Nucleus accumbens (tissue), 56 donors: ENCODE results near the gene STX8.

Experiments used
- DNase-seq, 56 donors: peaks; one replicate each; lab custom pipeline; 2025; lab: John Stamatoyannopoulos, UW

The STX8 gene

DNA sequence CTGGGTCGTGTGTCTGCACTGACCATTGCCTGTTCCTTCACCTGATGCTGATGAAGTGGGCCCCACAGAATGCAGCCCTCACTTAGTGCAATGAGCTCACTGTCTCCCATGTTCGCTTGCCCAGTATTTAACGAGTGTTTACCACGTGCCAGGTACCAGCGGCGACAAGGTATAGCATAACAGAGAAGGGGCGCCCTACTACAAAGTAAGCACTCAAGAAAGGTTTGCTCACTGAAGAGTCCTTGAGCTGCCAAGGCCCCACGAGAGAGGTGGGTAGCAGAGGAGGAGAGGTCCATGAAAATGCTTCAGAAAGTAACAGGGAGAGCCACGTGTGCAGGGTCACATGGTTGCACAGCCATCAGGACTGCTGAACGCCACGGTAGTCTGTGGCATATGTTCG lies 324.3 kb downstream of the STX8 start:
- no peak for DNase-seq

DNA sequence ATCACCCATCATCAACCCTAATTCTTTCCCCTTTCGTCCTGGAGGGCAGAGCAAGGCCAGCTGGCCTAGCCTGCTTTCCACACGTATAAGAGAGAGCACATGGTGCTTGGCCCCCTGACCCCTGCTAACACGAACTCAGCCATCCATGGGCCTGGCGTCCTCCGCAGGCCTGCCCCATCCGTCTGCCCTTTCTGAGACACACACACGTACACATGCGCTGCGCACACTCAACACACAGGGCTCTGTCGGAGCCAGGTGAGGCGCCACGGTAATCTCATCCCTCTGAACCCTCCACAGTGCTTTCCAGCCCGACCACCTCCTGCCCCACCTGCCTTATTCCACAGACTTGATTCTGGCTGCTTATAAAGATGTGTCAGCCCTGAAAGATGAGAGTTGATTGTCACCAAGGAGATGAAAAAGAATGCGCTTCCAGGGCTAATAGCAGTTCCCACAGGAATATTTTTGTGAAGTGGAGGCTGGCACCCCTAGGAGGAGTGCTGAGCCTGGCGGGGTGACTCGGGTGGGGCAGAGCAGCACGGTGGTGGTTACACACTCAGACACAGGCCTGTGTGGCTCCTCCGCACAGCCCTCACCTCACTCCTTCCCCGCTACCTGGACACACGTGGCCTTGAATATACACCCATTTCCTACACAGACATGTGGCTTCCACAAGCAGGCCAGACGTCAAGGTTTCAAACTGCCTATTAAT lies 326.2 kb downstream of the STX8 start:
- DNase-seq = no peak

DNA sequence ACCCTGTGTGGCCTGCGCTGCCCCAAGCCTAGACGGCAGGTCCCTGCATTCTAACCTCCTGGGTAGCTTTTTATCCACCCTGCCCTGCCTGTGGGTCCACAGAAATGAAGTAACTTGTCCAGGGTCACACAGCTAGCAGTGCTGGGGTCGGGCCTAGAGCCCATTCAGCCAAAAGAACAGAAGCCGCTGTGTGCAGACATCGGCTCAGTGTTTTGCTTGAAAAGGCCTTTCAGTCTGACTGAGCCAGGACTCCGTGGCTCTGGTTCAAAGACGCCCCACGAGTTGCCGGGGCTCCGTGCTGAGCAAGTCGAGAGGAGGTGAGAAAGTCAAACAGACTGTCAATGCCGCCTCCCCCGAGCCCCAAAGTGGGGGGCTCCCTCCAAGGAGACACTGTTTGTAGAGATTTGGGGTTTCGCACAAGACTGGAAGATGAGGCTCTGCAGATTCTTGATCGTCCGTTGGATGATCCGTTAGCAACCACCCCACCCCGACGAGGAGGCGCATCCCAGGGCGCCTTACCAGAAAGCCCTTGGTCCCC lies 328.1 kb downstream of the STX8 start:
- peak in 41 of 56 donors; percentile 3 to 74 (median 38) for DNase-seq

DNA sequence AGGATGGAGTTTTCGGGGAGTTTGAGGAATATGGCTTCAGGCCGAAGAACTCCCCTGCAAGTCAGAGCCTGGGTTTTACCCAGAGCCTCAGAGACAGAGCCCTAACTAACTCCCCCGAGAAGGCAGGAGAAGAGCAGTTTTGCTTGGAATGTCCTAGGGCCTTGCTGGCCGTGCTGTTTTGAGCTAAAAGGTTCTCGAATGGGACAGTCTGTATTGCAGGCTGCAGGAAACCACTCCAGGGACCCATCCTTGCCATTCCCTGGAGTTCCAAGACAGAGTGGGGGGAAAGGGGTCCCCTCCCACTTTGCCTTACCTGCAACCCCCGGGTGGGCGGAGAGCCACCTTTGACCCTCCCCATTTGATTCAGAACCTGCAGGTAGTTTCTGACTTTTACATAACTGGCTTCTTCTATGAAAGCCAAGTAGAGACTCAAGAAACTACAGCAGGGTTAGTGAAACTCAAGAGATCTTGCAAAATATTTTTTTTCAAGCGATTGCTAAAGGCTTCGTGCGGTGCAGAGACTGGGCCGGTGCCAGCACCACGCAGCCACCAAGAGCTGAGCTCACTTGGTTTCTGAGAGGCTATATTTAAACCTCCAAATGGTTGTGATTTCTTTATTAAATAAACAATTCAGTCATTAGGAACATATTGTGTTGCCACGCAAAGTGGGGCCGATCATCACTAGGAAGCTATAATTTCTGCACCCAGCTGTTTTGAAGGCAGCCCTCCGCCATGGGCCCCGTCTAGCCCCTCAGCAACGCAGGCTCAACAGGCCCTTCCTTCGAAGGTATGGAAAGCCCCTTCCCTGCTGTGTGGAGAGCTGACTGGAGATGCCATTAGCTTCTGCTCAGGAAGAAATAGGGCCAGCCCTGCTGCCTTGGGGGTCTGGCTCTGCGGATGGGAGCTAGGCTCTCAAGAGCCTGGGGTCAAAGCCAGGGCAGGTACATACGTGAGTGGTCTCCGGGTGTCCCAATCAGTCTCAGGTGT lies 331.3 kb downstream of the STX8 start:
- DNase-seq = no peak

DNA sequence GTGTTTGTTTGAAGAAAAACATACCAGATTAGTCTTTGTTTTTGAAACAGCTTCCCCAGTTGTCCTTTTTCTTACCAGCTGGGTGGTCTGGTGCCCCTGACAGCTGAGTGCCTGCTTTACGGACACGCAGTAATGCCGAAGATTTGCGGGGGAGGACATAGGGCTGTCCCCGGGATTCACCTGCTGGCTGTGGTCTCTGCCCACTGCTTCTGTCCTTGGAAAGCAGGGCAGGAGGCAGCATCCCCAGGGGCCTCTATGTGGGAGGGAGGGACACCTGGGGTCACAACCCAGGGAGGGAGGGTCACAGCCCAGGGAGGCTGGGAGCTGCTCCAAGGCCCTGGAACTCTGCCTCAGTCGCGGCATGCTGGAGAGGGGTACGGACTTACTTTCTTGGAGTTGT lies 332.6 kb downstream of the STX8 start:
- DNase-seq = no peak

DNA sequence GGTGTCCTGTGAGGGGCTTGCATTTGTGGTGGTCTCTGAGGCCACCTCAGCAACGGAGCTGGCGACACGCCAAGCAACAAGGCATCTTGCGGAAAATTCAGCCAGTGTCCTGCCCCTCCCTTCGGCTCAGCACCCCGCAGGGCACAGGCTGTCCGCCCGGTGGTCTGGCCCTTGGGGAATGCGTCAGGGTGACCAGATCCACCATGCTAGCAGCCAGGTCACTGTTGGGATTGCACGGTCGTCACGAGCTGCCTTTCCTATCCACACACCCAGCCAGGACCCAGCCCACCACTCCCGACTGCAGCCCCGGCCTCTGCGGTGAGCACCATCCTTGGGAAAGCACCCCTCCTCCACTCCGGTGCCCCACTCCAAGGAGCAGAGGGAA lies 333.1 kb downstream of the STX8 start:
- DNase-seq = peak in 2 of 56 donors; percentile 13 to 17

DNA sequence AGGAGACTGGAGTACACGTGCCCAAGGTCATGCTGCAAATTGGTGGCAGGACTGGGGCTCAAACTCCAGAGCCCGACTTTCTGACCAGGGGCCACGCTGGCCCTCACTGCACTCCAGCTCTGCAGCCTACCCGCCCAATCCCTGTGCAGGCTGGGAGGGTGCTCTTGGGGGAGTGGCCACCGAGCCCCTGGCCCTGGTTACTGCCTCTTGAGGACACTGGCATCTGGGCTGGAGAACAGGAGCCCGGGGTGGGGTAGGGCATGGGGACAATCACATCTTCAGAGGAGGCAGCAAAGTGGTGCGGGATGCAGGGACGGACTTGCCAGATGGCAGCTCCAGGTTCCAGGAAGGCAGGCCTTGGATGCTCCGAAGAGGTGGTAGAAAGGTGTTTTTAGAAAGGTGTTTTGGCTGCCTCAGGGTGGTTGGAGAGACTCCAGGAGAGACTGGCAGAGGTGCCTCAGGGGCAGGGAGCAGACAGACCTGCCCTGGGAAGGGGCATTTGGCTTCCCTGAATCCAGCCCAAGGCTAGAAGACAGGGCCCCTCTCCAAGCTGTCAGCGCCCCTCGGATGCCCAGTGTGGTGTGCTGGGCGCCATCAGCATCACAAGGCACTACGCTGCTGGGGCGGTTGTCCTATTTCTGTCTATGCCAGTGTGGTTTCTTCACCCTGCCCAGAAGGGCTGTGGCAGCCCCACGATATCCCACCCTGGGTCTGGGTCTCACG lies 333.7 kb downstream of the STX8 start:
- DNase-seq = no peak

DNA sequence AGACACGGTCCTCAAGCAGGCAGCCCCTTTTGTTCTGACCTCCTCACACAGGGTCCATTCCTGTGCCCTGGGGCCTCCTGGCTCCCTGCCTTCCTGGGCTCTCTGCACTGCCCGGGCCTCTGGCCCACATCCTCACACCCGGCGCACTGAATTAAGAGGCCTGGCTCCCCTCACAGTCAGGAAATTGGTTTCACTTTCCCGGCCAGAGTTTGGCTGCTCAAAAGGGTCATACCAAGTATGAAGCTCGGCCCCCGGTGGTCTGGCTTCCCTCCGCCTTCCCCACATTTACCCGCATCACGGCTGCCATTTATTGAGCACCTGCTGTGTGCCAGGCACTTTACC lies 334.3 kb downstream of the STX8 start:
- DNase-seq = peak in 48 of 56 donors; percentile 25 to 87 (median 55)

DNA sequence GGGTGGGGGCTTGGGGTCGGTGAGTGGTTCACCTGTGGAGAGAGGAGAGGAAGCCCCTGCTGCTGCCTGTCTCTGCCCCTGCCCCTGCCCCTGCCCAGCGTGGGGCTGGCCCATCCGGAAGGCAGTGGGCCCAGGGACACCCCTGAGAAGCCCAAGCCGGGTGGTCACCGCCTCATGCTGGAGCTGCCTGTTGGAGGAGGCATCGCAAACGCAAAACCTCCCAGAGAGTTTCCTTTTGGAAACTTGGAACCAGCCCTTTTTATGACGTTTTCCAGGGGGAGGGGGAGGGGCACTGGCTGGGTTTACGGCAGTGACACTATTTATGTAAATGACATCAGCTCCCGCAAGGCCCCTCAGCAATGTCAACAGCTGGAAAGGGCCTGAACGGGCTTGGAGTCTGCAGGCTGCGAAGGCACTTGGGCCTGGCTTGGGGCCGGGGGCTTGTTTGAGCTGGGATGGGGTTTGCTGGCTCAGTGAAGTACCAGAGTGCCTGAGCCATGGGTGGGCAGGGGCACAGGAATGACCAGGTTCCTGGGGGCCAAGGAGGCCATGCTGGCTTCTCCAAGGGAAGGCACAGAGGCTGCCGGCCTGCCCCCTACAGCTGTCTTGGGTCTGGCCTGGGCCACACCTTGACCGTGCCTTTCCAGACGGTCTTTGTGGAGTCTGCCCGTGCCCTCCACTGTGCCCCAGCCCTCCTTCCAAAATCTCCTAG lies 334.8 kb downstream of the STX8 start:
- DNase-seq = peak in 45 of 56 donors; percentile 13 to 79 (median 53)

DNA sequence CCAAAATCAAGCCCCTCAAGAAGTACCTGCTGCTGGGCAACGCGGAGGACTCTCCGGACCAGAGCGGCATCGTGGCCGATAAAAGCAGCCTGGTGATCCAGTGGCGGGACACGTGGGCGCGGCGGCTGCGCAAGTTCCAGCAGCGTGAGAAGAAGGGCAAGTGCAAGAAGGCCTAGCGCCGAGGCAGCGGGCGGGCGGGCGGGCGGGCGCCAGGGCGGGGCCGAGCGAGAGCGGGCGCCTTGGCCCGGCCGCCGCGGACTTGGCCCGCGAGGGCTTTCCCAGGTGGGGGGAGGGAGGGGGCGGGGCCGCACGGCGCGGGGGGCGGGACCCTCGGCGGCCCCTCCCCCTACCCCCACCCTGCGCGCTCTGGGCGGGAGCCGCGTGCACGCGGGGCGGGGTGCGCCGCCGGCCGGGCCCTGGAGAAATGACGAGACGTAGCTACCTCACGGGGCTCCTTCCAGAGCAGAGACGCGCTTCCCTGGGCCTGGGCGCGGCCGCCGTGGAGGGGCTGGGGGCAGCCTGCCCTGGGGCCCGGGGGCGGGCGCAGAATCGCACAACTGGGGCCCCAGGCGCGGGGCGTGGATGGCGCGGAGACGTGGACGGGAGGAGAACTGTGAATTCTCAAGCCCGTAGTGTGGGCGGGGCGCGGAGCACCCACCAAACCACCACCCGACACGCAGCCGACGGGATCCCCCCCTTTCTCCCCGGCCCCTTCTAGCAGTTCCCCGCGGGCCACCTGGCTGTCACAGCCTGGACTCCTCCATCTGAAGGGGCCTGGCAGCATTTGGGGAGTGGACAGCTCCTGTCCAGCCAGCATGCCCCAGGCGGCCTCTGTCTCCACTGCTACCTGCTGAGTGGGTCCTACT lies 335.6 kb downstream of the STX8 start:
- peak in 45 of 56 donors; percentile 13 to 90 (median 62) for DNase-seq

DNA sequence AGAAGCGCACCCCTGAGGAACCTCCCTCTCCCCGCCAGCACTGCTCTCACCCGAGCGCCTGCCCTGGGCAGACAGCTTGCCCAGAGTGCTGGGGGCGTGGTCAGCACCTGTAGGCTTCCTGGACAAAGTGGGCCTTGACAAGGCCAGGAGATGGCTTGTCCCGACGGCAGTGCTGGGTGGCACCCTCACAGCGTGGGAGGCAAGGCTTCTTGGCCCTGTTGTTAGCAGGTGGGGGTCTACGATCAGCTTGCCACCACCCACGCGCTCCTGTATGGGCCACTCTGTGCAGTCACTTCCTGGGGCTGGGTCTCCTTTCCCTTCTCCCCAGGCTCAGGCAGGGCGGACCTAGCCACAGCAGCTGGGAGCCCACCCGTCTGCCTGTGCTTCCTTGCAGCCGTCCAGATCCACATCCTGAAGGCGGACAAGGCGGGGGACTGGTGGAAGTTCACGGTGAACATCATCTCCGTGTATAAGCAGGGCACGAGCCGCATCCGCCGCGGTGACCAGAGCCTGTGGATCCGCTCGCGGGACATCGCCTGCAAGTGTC lies 336.3 kb downstream of the STX8 start:
- no peak for DNase-seq

DNA sequence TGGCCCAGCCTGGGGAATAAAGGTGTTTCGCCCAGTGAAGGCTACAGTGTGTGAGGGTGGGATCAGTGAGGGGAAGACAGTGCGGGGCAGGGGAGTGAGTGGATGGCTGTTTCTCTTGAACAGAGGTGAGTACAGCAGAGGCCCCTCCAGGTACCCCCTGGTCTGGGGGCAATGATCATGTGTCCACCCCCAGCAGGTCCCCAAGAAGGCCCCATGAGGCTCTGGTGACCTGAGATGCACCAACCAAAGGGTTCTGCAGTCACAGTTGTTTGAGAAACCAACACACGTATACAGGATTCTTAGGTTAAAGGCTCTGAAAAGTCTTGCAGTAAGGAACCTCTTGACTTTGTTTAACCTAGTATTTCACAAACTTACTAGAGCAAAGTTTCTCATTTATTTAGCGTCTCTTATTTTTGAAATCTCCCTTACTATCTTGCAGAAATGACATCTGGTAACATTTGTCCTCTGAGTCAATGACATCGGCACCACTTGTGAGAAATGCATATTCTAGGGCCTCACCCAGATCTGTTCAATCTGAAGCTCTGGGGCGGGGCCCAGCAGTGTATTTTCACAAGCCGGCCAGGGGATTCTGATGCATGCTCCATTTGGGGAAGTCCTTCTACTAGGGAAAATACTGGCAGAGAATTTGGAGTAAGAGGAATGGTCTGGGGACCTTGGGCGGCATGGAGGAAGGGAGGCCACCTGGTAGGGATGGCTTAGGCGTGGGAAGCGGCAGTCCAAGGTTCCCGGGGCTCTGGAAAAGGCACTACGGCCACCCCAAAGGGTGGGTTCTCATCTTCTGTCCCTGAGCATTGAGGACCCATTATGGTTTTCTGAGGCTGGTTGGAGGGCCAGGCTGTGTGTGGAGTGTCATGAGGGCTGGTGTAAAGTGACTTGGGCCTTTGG lies 337.0 kb downstream of the STX8 start:
- no peak for DNase-seq

DNA sequence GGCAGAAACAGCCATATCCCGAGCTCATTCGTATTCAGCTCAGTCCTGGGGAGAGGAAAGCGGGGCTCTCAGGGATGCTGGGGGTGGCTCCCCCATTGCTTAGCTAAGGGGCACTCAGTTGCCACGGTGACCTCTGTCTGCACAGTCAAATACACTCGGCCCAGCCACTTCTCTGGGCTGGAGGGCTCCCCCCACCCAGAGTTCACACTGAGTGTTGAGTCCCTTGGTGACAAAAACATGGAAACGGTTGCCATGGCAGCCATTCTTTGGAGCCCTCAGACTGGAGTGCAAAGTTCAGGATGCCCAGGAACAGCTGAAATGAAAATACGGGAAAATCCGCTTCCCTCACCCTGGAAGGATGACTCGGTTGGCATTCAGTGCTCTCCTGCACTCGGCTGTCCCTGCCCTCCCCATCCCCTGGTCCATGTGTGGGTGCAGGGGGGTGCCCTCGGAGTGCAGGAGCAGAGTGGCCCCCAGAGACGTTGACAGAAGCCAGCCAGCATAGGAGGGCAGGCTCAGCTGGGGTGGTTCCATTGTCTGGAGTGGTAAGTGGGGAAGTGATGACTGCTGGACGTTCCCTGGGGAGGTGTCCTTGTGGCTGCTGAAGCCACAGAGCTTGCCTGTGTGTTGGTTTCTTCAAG lies 337.8 kb downstream of the STX8 start:
- peak in 13 of 56 donors; percentile 10 to 51 (median 23) for DNase-seq

DNA sequence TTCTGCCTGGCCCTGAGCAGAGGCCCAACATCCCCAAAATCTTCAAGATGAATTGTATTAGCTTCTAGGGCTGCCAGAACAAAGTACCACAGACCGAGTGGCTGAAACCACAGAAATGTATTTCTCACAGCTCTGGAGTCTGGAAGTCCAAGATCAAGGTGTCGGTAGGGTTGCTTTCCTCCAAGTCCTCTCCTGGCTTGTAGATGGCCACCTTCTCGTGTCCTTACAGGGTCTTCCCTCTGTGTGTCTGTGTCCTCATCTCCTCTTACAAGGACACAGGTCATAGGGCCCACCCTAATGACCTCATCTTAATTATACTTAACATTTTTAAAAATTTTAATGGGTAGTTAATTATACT lies 338.6 kb downstream of the STX8 start:
- no peak for DNase-seq

DNA sequence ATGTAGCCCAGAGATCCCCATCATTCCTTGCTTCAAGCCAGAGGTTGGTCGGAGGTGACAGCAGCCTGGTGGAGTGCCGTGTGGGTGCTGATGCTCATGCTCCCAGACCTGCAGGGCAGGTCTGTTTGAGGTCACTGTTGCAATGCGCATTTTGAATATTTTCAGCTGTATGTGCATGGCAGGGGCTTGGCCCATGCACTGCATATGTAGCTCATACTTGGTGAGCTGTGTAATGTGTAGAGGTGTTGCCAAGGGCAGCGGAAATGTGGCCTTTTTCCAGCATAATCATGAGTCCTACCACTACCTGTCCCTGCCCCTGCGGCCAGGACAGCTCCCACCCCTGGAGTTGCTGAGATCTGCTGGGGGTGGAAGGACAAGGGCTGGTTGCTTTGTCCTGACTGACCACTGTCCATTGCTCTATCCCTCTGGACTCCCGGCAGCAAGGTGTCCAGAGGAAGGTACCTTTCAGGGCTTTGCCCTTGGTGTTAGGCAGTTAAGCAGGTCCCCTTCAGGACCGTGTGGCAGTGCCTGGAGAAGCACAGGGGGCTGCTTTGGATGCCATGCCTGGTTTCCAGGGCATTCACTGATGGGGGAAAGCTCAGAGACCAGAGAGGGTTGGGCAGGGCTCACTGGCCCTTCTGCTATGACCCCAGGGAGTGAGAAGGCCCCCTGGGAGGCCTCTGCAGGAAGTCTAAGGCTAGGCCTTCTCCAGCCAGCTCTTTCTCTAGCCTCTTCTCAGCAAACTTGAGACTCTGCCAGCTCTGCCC lies 339.2 kb downstream of the STX8 start:
- DNase-seq = no peak

DNA sequence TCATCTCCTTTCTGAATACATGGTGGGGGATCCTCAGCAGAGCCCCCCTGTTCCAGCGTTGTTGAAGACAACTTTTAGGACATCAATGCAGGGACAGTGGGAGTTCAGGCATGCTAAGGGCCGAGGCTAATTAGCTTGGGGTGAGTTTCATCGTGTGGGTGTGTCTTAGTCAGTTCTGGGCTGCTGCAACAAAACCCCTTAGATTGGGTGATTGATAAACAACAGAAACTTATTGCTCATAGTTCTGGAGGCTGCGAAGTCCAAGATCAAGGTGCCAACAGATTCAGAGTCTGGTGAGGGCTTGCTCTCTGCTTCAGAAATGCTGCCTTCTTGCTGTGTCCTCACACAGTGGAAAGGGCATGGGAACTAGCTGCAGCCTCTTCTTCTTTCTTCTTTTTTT lies 340.3 kb downstream of the STX8 start:
- DNase-seq = no peak
